Astrocyte (in vitro differentiated cells and primary cell): ENCODE data around the gene SLC9A3. TPM values are rescaled to one million over a fixed set of nuclear protein-coding genes. Genes with fewer than 3 reads are reported as not detected.

Experiments used
- DNase-seq: peaks from one replicate; pipeline ENCODE4 v3.0.0-alpha.2; 2010; ENCODE audit warnings: low read depth
- FAIRE-seq: peaks from 2 replicates; lab custom pipeline; 2011; peaks lifted over from hg19 to GRCh38; lab: Jason Lieb, UNC
- H2AFZ ChIP-seq: 2 replicates; pipeline ENCODE4 v1.6.0; 2012; ENCODE audit warnings: low read depth, low read length, inconsistent platforms
- H3K27ac ChIP-seq: 2 replicates; pipeline ENCODE4 v1.5.1; 2011; ENCODE audit warnings: low read depth, low read length, inconsistent platforms
- H3K27me3 ChIP-seq: 2 replicates; pipeline ENCODE4 v1.6.0; 2011; ENCODE audit warnings: low read length, inconsistent platforms; ENCODE audit not compliant: insufficient read depth
- H3K36me3 ChIP-seq: 2 replicates; pipeline ENCODE4 v1.5.1; 2011; ENCODE audit warnings: low read length, inconsistent platforms; ENCODE audit not compliant: insufficient read depth
- H3K4me1 ChIP-seq: 2 replicates; pipeline ENCODE4 v1.5.1; 2011; ENCODE audit warnings: low read length, inconsistent platforms; ENCODE audit not compliant: insufficient read depth
- H3K4me2 ChIP-seq: 2 replicates; pipeline ENCODE4 v1.6.0; 2012; ENCODE audit warnings: low read length, inconsistent platforms
- H3K4me3 ChIP-seq: 2 replicates; pipeline ENCODE4 v1.5.1; 2011; ENCODE audit warnings: low read depth, mild to moderate bottlenecking, low read length, inconsistent platforms; ENCODE audit not compliant: insufficient read depth
- H3K79me2 ChIP-seq: 2 replicates; pipeline ENCODE4 v1.6.0; 2012; ENCODE audit warnings: mild to moderate bottlenecking, low read length, inconsistent platforms; ENCODE audit not compliant: insufficient read depth
- H3K9ac ChIP-seq: 2 replicates; pipeline ENCODE4 v1.6.0; 2012; ENCODE audit warnings: mild to moderate bottlenecking, low read length, inconsistent platforms
- H3K9me3 ChIP-seq: 2 replicates; pipeline ENCODE4 v1.5.1; 2012; ENCODE audit warnings: low read depth, mild to moderate bottlenecking, low read length, inconsistent platforms; ENCODE audit not compliant: insufficient read depth
- H4K20me1 ChIP-seq: 2 replicates; pipeline ENCODE4 v1.6.0; 2012; ENCODE audit warnings: low read length, inconsistent platforms; ENCODE audit not compliant: insufficient read depth
- H3K27ac Mint-ChIP-seq: one replicate; pipeline ENCODE4 v1.8.0; 2021; ENCODE audit warnings: mild to moderate bottlenecking, mixed read lengths; ENCODE audit not compliant: unreplicated experiment
- H3K27me3 Mint-ChIP-seq: one replicate; pipeline ENCODE4 v1.8.0; 2021; ENCODE audit warnings: low read depth, mixed read lengths; ENCODE audit not compliant: unreplicated experiment
- H3K36me3 Mint-ChIP-seq: one replicate; pipeline ENCODE4 v1.8.0; 2021; ENCODE audit warnings: low read depth, mixed read lengths; ENCODE audit not compliant: unreplicated experiment
- H3K4me1 Mint-ChIP-seq: one replicate; pipeline ENCODE4 v1.8.0; 2021; ENCODE audit warnings: low read depth, mixed read lengths; ENCODE audit not compliant: unreplicated experiment
- H3K4me3 Mint-ChIP-seq: one replicate; pipeline ENCODE4 v1.8.0; 2021; ENCODE audit warnings: mild to moderate bottlenecking, moderate library complexity, mixed read lengths; ENCODE audit not compliant: unreplicated experiment
- H3K9me3 Mint-ChIP-seq: one replicate; pipeline ENCODE4 v1.8.0; 2021; ENCODE audit warnings: mild to moderate bottlenecking, mixed read lengths; ENCODE audit not compliant: unreplicated experiment
- EZH2 ChIP-seq: IDR thresholded peaks from 2 replicates; pipeline ENCODE4 v1.6.1; 2012; ENCODE audit warnings: mild to moderate bottlenecking, low read length, inconsistent platforms; ENCODE audit not compliant: insufficient read depth
- total RNA-seq: library from RNA; stranded (reverse); gene quantifications from 2 replicates; pipeline ENCODE4 v1.2.1, GENCODE V29; 2021
- TF ChIP-seq, protein P1 (sequence below): IDR thresholded peaks from 2 replicates; pipeline ENCODE4 v1.5.1; 2011; ENCODE audit warnings: low read depth, mild to moderate bottlenecking, inconsistent platforms, low read length, moderate library complexity; ENCODE audit not compliant: insufficient read depth

The SLC9A3 gene
- total RNA-seq, 1 donor from 2014 or later: 1.0 TPM

GRCh38 chr5:568809-569208 lies 44.6 kb upstream of the SLC9A3 start:
- TF ChIP-seq, protein P1, sequence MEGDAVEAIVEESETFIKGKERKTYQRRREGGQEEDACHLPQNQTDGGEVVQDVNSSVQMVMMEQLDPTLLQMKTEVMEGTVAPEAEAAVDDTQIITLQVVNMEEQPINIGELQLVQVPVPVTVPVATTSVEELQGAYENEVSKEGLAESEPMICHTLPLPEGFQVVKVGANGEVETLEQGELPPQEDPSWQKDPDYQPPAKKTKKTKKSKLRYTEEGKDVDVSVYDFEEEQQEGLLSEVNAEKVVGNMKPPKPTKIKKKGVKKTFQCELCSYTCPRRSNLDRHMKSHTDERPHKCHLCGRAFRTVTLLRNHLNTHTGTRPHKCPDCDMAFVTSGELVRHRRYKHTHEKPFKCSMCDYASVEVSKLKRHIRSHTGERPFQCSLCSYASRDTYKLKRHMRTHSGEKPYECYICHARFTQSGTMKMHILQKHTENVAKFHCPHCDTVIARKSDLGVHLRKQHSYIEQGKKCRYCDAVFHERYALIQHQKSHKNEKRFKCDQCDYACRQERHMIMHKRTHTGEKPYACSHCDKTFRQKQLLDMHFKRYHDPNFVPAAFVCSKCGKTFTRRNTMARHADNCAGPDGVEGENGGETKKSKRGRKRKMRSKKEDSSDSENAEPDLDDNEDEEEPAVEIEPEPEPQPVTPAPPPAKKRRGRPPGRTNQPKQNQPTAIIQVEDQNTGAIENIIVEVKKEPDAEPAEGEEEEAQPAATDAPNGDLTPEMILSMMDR: no peak
- TF ChIP-seq EZH2: no peak
- H2AFZ ChIP-seq: no peak overlapping the region
- H3K4me1 Mint-ChIP-seq: no peaks in the 10 kb centered on the region
- H3K4me3 Mint-ChIP-seq: no peak overlapping the region
- no peaks in the 10 kb centered on the region for H3K4me1 ChIP-seq
- peaks cover 46% of the 10 kb centered on the region for H3K27me3 Mint-ChIP-seq
- DNase-seq (no peak), FAIRE-seq (no peak)
- H3K27me3 ChIP-seq: peaks cover 30% of the 10 kb centered on the region
- H3K36me3 Mint-ChIP-seq: peaks cover 4% of the 10 kb centered on the region
- no peak overlapping the region for H3K27ac ChIP-seq
- H3K9me3 ChIP-seq: peaks cover 7% of the 10 kb centered on the region
- H4K20me1 ChIP-seq: no peaks in the 10 kb centered on the region
- H3K27ac Mint-ChIP-seq: no peak overlapping the region
- H3K36me3 ChIP-seq: no peaks in the 10 kb centered on the region
- H3K4me3 ChIP-seq: no peak overlapping the region
- no peak overlapping the region for H3K9ac ChIP-seq
- peaks cover 12% of the 10 kb centered on the region for H3K9me3 Mint-ChIP-seq
- no peaks in the 10 kb centered on the region for H3K79me2 ChIP-seq
- H3K4me2 ChIP-seq: no peak overlapping the region

- Histone ChIP-seq H3K4me2 (no peak overlapping the region), H2AFZ (no peak overlapping the region), H3K79me2 (no peaks in the 10 kb centered on the region), H3K4me1 (no peaks in the 10 kb centered on the region), H4K20me1 (no peaks in the 10 kb centered on the region), H3K9me3 (peaks cover 7% of the 10 kb centered on the region), H3K36me3 (no peaks in the 10 kb centered on the region), H3K27ac (no peak overlapping the region), H3K9ac (no peak overlapping the region), H3K4me3 (no peak overlapping the region), H3K27me3 (peaks cover 27% of the 10 kb centered on the region)
- no peak for FAIRE-seq
- H3K36me3 Mint-ChIP-seq: peaks cover 4% of the 10 kb centered on the region
- no peak overlapping the region for H3K4me3 Mint-ChIP-seq
- no peak for DNase-seq
- peaks cover 12% of the 10 kb centered on the region for H3K9me3 Mint-ChIP-seq
- peaks cover 41% of the 10 kb centered on the region for H3K27me3 Mint-ChIP-seq
- TF ChIP-seq, protein P1: no peak
- TF ChIP-seq EZH2: no peak
- H3K27ac Mint-ChIP-seq: no peak overlapping the region
- no peaks in the 10 kb centered on the region for H3K4me1 Mint-ChIP-seq
Observed at GRCh38 chr5:568061-568781, 44.0 kb upstream of the SLC9A3 start.

- Histone ChIP-seq H3K4me3 (no peak overlapping the region), H3K4me1 (no peaks in the 10 kb centered on the region), H3K36me3 (no peaks in the 10 kb centered on the region), H4K20me1 (no peaks in the 10 kb centered on the region), H3K9ac (no peak overlapping the region), H3K27ac (no peak overlapping the region), H2AFZ (no peak overlapping the region), H3K9me3 (peaks cover 7% of the 10 kb centered on the region), H3K27me3 (peaks cover 24% of the 10 kb centered on the region), H3K79me2 (no peaks in the 10 kb centered on the region), H3K4me2 (no peak overlapping the region)
- peaks cover 37% of the 10 kb centered on the region for H3K27me3 Mint-ChIP-seq
- no peak overlapping the region for H3K27ac Mint-ChIP-seq
- FAIRE-seq (no peak), DNase-seq (no peak)
- H3K4me1 Mint-ChIP-seq: no peaks in the 10 kb centered on the region
- peaks cover 12% of the 10 kb centered on the region for H3K9me3 Mint-ChIP-seq
- H3K36me3 Mint-ChIP-seq: peaks cover 4% of the 10 kb centered on the region
- H3K4me3 Mint-ChIP-seq: no peak overlapping the region
- TF ChIP-seq, protein P1: no peak
- no peak for TF ChIP-seq EZH2
Observed at GRCh38 chr5:567664-568060, 43.4 kb upstream of the SLC9A3 start.
